Measurements from ENCODE around the gene LUC7L3. TPM values are rescaled to one million over a fixed set of nuclear protein-coding genes. Genes with fewer than 3 reads are reported as not detected.

Gene LUC7L3
- total RNA-seq, 2 donors from 2014 or later, result 81.8 to 234 TPM

DNA sequence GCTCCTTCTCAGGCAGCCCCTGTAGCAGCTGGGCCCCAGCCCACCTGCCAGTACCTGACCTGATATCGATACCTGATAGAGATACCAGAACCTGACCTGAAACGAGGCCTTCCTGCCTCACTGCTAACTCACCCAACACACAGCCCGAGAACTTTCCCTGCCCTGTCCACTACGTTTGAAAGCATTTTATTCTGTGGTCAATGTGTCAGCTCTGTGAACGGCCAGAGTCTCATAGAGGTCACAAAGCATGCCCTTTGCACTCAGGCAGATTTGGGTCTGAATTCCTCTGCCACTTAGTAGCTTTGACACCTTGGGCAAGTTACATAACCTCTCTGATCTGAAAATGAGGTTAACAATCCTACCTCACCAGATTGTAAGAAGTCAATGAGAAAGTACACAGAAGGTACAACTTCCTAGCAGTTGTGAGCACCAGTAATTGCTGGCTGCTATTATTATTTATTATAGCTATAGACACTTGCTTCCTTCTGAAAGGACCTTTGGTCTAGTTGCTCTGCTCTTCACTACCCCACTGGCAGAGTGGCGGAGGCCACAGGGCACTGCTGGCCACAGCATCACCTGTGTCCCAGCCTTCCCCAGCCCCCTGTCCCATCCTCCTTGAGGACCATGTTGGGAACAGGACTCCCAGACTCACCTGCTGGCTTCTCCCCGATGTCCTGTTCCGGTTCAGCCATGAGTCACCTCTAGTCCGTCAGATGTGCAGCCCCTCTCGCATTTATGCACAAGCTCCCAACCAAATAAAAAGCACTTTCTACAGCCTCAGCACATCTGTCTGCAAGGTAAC, 47.0 kb downstream of the LUC7L3 start:
- H3K36me3 Mint-ChIP-seq, result no peaks in the 10 kb centered on the region
- H3K4me1 Mint-ChIP-seq (ENCODE audit: low read depth in 2 of 2), result peaks cover 7 to 16% of the 10 kb centered on the region in 2 donors
- H3K9me3 Mint-ChIP-seq, result no peaks in the 10 kb centered on the region
- ATAC-seq (peak in 1 of 2 donors; percentile 34), DNase-seq (ENCODE audit: low spot score) (no peak)
- no peak overlapping the region for H3K4me3 Mint-ChIP-seq
- peaks cover 10 to 17% of the 10 kb centered on the region in 2 donors for H3K27me3 Mint-ChIP-seq
- no peak overlapping the region for H3K27ac Mint-ChIP-seq

DNA sequence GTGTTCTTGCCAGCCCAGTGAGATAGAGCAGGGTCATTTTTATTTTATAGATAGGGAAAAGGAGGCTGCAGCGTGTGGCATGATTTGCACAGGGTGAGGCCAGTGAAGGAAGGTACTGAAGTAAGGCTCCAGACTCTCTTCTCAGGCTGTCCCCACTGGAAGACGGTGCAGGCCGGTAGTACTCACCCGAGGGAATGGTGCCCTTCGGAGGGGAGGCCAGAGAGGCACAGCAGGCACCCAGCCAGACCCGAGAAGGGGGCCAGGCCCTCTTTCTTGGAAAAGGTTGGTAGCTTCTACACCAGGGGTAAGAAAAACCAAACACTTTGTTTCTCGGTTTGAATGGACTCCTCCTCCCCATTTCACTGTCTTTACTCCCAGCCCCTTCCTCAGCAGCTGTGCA, 47.6 kb downstream of the LUC7L3 start:
- no peak for DNase-seq (ENCODE audit: low spot score)
- Mint-ChIP-seq H3K9me3 (no peaks in the 10 kb centered on the region), H3K36me3 (no peaks in the 10 kb centered on the region), H3K27me3 (peaks cover 10 to 17% of the 10 kb centered on the region in 2 donors), H3K27ac (no peak overlapping the region), H3K4me1 (ENCODE audit: low read depth in 2 of 2) (peaks cover 7 to 18% of the 10 kb centered on the region in 2 donors), H3K4me3 (no peak overlapping the region)
- peak in 1 of 2 donors; percentile 38 for ATAC-seq

DNA sequence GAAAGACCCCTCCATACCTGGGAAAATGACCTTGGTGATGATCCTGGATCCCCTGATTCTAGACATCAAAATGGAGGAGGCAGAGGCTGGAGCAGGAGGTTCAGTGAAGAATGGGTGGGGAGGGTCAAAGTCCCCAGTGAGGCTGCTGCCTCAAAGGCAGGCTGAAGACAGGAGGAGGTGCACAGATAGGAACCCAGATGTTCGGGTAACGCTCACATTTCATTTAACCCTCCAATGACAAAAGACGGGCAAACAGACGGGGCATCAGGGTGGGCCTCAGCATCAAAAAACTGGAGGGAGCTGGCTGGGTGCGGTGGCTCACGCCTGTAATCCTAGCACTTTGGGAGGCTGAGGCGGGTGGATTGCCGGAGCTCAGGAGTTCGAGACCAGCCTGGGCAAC, 48.0 kb downstream of the LUC7L3 start, which contains the start of gene ANKRD40CL:
ANKRD40CL (minus strand) TSS at position 73 of the 400 bp plus-strand sequence. CDS start 605 bp downstream, outside the sequence.
- H3K27me3 Mint-ChIP-seq, result peaks cover 10 to 17% of the 10 kb centered on the region in 2 donors
- no peaks in the 10 kb centered on the region for H3K9me3 Mint-ChIP-seq
- no peak within 1 kb of the TSS for H3K27ac Mint-ChIP-seq
- ATAC-seq (no peak), DNase-seq (ENCODE audit: low spot score) (no peak)
- no peaks in the 10 kb centered on the region for H3K36me3 Mint-ChIP-seq
- peaks cover 7 to 21% of the 10 kb centered on the region in 2 donors for H3K4me1 Mint-ChIP-seq (ENCODE audit: low read depth in 2 of 2)
- no peak within 1 kb of the TSS for H3K4me3 Mint-ChIP-seq

- Mint-ChIP-seq H3K36me3 (no peaks in the 10 kb centered on the region), H3K27ac (no peak overlapping the region)
These were observed 49.0 kb downstream of the LUC7L3 start for GRCh38 chr17:50768346-50768761.

GRCh38 chr17:50769884-50770283, 50.5 kb downstream of the LUC7L3 start:
- Mint-ChIP-seq H3K4me3 (no peak overlapping the region), H3K4me1 (ENCODE audit: low read depth in 2 of 2) (peaks cover 3 to 16% of the 10 kb centered on the region in 2 donors), H3K27me3 (peaks cover 0 to 4% of the 10 kb centered on the region in 2 donors), H3K36me3 (no peaks in the 10 kb centered on the region), H3K27ac (no peak overlapping the region), H3K9me3 (no peaks in the 10 kb centered on the region)
- no peak for DNase-seq (ENCODE audit: low spot score)
- no peak for ATAC-seq

More at GRCh38 chr17:50768346-50768761, 49.0 kb downstream of the LUC7L3 start:
- peaks cover 8 to 12% of the 10 kb centered on the region in 2 donors for H3K27me3 Mint-ChIP-seq
- peaks cover 4 to 18% of the 10 kb centered on the region in 2 donors for H3K4me1 Mint-ChIP-seq (ENCODE audit: low read depth in 2 of 2)
- H3K4me3 Mint-ChIP-seq, result no peak overlapping the region
- H3K9me3 Mint-ChIP-seq, result no peaks in the 10 kb centered on the region
- no peak for ATAC-seq
- no peak for DNase-seq (ENCODE audit: low spot score)

- Mint-ChIP-seq H3K27me3 (peaks cover 0 to 4% of the 10 kb centered on the region in 2 donors), H3K36me3 (no peaks in the 10 kb centered on the region), H3K4me1 (ENCODE audit: low read depth in 2 of 2) (peaks cover 3 to 16% of the 10 kb centered on the region in 2 donors), H3K27ac (no peak overlapping the region), H3K4me3 (no peak overlapping the region), H3K9me3 (no peaks in the 10 kb centered on the region)
- ATAC-seq, result no peak
- DNase-seq (ENCODE audit: low spot score), result no peak
These were observed 50.9 kb downstream of the LUC7L3 start for GRCh38 chr17:50770346-50770745.

DNA sequence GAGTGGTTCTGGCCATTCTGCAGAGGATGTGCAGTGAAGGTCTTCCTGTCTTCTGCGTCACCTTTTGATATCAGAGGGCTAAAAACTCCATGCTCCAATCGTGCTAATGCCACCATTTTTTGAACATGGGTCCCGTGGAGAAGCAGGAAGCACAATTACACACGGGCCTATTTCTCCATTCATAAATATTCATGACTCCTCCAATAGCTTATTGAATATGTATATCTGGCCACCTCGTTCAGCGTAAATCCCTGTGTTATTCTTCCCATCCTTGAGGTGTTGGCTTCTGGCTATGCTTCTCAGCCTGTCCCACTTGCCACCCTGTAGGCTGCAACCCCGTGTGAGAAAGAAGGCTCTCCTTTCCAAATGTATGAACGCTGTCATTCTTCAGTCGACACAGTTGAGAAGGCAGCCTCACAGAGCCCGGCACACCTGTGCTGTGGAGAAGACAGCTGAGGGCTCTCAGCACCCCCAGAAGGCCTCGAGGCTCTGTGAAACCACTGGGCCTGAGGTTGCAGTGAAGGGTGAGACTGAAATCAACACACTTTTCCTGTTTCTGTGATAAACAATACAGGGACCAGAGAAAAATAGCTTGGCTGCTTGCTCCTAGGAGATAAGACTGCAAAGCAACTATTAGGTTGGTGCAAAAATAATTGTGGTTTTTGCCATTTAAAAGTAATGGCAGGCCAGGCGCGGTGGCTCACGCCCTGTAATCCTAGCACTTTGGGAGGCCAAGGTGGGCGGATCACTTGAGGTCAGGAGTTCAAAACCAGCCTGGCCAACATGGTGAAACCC, 52.8 kb downstream of the LUC7L3 start:
- Mint-ChIP-seq H3K27ac (no peak overlapping the region), H3K36me3 (no peaks in the 10 kb centered on the region), H3K4me3 (no peak overlapping the region), H3K27me3 (no peaks in the 10 kb centered on the region), H3K9me3 (no peaks in the 10 kb centered on the region), H3K4me1 (ENCODE audit: low read depth in 2 of 2) (peaks cover 0 to 9% of the 10 kb centered on the region in 2 donors)
- no peak for DNase-seq (ENCODE audit: low spot score)
- peak in 1 of 2 donors; percentile 53 for ATAC-seq

- Mint-ChIP-seq H3K27me3 (peaks cover 0 to under 1% of the 10 kb centered on the region in 2 donors), H3K36me3 (no peaks in the 10 kb centered on the region), H3K4me3 (no peak overlapping the region), H3K9me3 (no peaks in the 10 kb centered on the region), H3K4me1 (ENCODE audit: low read depth in 2 of 2) (peaks cover 1 to 6% of the 10 kb centered on the region in 2 donors), H3K27ac (no peak overlapping the region)
- DNase-seq (ENCODE audit: low spot score) (no peak), ATAC-seq (no peak)
These were observed 54.9 kb downstream of the LUC7L3 start for GRCh38 chr17:50774225-50774803.

DNA sequence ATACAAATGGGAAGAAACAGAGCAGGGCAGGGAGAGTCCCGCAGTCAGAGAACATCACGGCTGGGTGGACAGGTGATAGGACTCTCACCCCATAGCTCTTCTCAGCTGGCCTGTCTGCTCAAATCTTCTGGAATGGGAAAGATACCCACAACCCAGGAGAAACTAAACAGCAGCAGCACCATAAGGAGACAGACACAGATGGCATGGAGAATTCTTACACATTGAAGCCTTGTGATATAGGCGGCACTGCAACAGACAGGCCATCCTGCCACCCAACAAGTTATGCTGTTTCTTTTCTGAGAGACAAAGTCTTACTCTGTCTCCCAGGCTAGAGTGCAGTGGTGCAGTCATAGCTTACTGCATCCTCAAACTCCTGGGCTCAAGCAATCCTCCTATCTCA, 56.5 kb downstream of the LUC7L3 start:
- Mint-ChIP-seq H3K27ac (no peak overlapping the region), H3K4me3 (no peak overlapping the region), H3K36me3 (no peaks in the 10 kb centered on the region), H3K4me1 (ENCODE audit: low read depth in 2 of 2) (peaks cover 7 to 12% of the 10 kb centered on the region in 2 donors), H3K9me3 (no peaks in the 10 kb centered on the region), H3K27me3 (peaks cover 0 to 3% of the 10 kb centered on the region in 2 donors)
- DNase-seq (ENCODE audit: low spot score) (no peak), ATAC-seq (no peak)

- Mint-ChIP-seq H3K4me3 (no peak overlapping the region), H3K36me3 (no peaks in the 10 kb centered on the region), H3K4me1 (ENCODE audit: low read depth in 2 of 2) (peaks cover 6 to 11% of the 10 kb centered on the region in 2 donors), H3K9me3 (no peaks in the 10 kb centered on the region), H3K27ac (no peak overlapping the region), H3K27me3 (peaks cover 0 to 12% of the 10 kb centered on the region in 2 donors)
- ATAC-seq (no peak), DNase-seq (ENCODE audit: low spot score) (no peak)
These were observed 59.1 kb downstream of the LUC7L3 start for GRCh38 chr17:50778471-50778870.

GRCh38 chr17:50778988-50779387, 59.6 kb downstream of the LUC7L3 start:
- peaks cover 6 to 11% of the 10 kb centered on the region in 2 donors for H3K4me1 Mint-ChIP-seq (ENCODE audit: low read depth in 2 of 2)
- no peaks in the 10 kb centered on the region for H3K36me3 Mint-ChIP-seq
- no peak overlapping the region for H3K27ac Mint-ChIP-seq
- H3K4me3 Mint-ChIP-seq, result no peak overlapping the region
- ATAC-seq (no peak), DNase-seq (ENCODE audit: low spot score) (no peak)
- H3K9me3 Mint-ChIP-seq, result no peaks in the 10 kb centered on the region
- peaks cover 0 to 12% of the 10 kb centered on the region in 2 donors for H3K27me3 Mint-ChIP-seq

DNA sequence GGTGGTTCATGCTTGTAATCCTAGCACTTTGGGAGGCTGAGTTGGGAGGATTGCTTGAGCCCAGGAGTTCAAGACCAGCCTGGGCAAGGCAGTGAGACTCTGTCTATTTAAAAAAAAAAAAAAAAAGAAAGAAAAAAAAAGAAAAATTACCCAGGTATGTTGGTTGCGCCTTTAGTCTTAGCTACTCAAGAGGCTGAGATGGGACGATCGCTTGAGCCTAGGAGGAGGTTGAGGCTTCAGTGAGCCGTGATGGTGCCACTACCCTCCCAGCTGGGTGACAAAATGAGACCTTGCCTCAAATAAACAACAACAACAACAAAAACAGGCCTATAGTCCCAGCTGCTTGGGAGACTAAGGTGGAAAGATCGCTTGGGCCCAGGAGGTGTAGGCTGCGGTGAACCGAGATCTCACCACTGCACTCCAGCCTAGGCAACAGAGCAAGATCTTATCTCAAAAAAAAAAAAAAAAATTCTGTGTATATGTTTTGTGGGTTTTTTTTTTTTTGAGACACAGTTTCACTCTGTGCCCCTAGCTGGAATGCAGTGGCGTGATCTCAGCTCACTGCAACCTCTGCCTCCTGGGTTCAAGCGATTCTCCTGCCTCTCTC, 60.4 kb downstream of the LUC7L3 start:
- peak overlapping the region; percentile 16 for H3K4me3 Mint-ChIP-seq

GRCh38 chr17:50781167-50781566, 61.8 kb downstream of the LUC7L3 start:
- Mint-ChIP-seq H3K36me3 (no peaks in the 10 kb centered on the region), H3K9me3 (no peaks in the 10 kb centered on the region), H3K27ac (no peak overlapping the region), H3K4me3 (no peak overlapping the region), H3K4me1 (ENCODE audit: low read depth in 2 of 2) (peaks cover 6 to 11% of the 10 kb centered on the region in 2 donors), H3K27me3 (peaks cover 0 to 12% of the 10 kb centered on the region in 2 donors)
- DNase-seq (ENCODE audit: low spot score), result no peak
- no peak for ATAC-seq

More for the DNA sequence above, 60.4 kb downstream of the LUC7L3 start:
- Mint-ChIP-seq H3K9me3 (no peaks in the 10 kb centered on the region), H3K4me1 (ENCODE audit: low read depth in 2 of 2) (peaks cover 6 to 11% of the 10 kb centered on the region in 2 donors), H3K36me3 (no peaks in the 10 kb centered on the region), H3K27ac (no peak overlapping the region), H3K27me3 (peaks cover 0 to 12% of the 10 kb centered on the region in 2 donors)
- ATAC-seq (no peak), DNase-seq (ENCODE audit: low spot score) (no peak)
